Hepatic stellate cell (primary cell): ENCODE data around the gene THEM5.
"Not testable (repeated sequence)": the region's sequence is repeated elsewhere in the genome, so short reads cannot be mapped to it uniquely, and the experiment has no call there.

ENCODE experiments used
- DNase-seq: peaks from one replicate; pipeline ENCODE4 v3.0.0; 2011; ENCODE audit warnings: low spot score

Gene THEM5

DNA sequence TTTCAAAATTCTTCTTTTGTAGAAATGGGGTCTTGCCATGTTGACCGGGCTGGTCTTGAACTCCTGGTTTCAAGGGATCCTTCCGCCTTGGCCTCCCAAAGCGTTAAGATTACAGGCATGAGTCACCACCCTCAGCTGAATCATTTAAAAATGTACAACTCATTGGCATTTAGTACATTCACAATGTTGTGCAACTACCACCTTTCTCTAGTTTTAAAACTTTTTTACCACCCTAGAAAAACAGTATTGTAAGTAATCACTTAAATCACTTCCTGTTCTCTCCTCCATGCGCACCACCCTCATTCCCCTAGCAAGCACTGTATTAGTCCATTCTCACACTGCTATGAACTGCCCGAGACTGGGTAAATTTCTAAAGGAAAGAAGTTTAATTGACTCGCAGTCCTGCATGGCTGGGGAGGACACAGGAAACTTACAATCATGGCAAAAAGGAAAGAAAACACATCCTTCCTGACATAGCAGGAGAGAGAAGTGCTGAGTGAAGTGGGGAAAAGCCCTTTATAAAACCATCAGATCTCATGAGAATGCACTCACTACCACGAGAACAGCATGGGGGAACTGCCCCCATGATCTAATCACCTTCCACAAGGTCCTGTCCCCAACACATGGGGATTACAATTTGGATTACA is 14.4 kb upstream of the THEM5 start:
- DNase-seq: no peak

DNA sequence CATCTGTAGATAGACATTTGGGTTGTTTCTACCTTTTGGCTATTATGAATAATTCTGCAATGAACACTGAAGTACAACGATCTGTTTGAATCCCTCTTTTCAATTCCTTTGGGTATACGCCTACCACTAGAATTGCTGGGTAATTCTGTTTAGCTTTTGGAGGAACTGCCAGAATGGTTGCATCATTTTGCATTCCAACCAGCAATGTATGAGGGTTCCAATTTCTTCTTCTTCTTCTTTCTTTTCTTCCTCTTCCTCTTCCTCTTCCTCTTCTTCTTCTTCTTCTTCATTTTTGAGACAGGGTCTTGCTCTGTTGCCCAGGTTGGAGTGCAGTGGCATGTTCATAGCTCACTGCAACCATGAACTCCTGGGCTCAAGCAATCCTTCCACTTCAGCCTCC is 13.8 kb upstream of the THEM5 start:
- no peak for DNase-seq

DNA sequence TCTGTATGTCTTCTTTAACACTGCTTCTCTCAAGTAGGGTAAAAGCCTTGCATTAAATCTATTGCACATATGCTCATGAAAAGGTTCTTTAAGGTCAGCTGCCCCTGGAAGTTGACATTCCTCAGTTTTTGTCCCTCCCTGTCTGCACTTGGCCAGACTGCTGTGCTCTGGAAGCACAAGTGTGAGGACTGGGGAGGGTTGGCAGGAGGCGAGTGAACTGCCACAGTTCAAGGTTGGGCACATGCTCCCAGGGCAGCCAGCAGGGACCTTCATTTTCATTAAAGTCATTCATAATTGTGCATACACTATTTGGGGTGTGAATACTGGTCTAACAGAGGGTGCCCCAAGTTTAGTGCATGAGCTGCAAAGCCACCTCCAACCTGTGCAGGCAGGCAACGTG is 10.9 kb upstream of the THEM5 start:
- DNase-seq: no peak

DNA sequence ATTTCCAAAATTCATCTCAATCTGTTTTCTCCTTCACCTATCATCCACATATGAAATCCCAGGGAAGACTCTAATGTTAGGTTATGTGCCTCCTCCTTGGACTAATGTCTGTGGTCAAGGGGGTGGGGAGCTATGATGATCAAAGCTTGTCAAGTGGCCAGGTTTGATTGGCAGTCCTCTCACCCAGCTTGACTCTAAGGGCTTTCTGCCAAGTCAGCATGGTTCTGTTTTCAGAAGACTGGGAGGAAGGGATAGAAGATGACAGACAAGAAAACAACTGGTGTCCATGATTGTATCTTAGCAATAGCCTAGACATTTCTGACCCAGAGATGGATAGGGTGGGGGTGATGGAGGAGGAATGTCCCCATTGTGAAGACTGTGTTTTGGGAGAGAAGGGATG is 9.1 kb upstream of the THEM5 start:
- DNase-seq: no peak

DNA sequence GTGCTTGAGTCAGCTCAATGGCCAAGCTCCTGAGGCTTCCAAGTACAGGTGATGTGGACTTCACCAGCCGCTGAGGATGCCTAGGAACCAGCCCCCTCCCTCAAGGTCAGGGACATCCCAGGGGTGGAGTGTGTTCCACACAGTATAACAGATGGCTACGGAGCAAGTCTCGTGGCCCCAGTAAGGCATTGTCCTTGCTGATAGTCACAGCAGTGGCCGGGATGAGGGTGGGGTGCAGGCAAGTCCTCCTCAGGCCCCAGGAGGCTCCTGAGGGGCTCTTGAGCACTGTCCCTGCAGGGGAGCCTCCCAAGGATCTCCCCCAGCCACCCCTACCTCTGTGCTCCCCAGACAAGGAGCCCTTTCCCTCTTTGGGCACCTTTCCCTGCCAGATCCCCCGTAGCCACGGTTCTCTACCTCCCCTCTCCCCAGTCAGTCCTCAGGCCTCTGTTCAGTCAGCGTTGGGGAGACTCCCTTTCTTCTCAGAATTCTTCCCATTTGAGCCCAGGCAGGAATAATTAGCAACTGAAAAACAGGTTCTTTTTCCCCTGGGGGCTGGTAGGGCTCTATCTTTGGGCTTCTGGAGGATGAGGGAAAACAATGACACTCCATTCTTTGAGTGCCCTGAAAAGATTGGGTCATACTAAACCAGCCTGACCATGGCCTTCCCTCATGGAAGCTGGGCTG is 7.1 kb upstream of the THEM5 start:
- no peak for DNase-seq

DNA sequence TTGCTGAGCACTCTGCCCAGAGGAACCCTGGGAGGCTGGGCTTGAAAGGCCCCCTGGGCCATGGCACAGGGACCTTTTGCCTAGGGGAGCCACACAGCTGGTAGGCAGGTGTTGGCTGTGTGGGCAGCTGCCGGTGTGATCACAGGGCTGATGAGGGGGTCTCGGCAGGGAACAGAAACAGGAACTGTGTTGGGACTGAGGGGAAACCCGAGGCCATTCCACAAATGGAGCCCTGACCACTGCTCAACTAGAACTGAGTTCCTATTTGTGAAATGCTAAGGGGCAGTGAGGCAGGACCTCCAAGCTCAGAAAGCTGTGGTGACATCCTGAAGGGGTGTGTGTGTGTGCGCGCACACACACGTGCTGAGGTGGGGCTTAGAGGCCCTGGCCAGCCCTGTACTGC is 6.4 kb upstream of the THEM5 start:
- no peak for DNase-seq

DNA sequence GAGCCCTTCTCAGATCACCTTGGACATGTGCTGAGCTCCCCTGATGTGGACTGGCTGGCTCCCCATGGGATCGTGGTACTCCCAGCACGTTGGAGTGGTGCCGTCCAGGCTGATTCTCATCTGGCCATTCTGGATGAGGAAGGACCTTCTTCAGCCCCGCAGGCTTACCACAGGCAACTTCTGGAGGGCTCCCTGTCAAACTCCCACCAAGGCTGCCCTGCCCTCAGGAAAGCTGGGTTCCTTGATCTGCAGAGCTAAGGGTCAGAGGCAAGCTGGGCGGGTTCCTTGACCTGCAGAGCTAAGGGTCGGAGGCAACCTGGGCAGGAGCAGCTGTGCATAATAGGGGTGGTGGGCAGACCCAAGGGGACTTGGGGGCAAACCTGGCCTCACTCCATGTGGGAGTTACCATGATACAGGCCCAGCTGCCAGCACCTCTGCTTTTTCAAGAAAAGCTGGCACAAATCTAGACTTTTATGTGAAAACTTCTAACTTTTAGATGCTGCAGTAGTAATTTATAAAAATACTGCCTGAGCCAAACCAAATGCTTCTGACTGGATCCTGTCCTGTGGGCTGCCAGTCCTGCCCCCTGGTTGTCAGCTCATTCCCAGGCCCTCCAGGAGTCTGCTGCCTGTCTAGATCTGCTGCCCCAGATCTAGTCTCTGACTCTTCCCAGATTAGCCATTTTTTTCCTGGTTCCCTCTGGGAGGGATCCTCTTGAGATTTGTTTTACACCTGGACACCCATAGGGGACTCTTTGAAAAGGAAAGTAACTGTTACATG is 5.6 kb upstream of the THEM5 start:
- no peak for DNase-seq

DNA sequence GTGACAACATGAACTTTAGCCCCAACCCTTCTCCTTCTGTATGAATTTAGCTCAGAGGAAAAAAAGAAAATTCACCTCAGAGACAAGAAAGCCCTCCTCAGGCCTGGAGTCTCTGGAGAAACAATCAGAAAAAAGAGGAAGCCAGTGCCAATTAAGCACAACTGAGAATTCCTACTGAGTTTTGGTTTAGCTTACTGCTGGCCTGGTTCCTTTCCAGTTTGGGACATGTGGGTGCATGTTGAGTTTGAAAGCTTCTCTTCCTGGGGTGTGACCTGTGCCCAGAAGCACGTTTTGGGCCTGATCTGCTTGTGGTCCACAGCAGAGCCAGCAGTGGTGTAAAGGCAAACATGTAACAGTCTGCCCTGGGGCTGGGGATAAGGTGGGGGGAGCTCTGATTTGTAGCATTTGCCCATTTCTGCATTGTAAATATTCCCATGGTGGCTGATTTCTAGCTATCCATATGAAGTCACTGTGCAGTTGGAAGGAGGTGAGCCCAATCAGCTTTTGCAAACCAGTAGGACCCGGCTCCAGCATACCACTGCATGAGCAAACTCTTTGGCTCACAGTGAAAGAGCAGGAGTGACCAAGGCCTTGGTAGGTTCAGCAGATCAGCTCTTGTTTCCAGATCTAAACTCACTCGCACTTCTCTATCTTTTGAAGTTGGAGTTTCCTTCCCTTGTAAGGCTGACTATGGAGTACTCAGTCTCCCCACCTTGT is 4.7 kb upstream of the THEM5 start:
- DNase-seq: no peak

DNA sequence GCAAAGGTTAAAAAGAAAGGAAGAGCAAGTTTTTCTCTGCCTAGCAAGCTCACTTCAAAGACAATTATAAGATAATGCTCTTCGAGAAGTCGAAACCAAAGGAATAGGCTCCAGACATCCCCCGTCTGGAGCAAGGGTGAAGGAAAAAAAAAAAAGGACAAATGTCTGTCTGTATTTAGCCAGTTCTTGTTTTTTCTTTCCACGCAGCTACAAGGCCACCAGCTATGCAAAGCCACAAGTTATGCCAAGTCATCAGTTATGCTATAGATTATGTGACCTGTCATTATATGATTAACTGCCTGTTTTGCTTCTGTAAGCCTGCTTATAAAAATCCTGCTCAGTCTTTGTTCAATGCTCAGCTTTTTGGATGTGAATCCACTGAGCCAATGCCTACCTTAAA is 2.4 kb upstream of the THEM5 start:
- no peak for DNase-seq

DNA sequence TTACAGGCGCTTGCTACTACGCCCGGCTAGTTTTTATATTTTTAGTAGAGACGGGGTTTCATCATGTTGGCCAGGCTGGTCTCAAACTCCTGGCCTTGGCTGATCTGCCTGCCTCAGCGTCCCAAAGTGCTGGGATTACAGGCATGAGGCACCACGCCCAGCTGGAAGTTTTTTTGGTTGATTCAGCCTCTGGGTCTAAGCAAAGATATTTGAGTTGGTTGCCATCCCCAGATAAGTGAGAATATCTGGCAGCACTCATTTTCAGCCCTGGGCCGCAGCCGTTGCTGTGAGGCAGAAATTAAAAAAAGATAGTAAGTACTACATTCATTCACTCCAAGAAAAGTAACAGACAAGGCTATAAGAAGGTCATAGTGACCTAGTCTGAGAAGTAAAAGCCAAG is 2.0 kb upstream of the THEM5 start:
- not testable (repeated sequence) for DNase-seq

DNA sequence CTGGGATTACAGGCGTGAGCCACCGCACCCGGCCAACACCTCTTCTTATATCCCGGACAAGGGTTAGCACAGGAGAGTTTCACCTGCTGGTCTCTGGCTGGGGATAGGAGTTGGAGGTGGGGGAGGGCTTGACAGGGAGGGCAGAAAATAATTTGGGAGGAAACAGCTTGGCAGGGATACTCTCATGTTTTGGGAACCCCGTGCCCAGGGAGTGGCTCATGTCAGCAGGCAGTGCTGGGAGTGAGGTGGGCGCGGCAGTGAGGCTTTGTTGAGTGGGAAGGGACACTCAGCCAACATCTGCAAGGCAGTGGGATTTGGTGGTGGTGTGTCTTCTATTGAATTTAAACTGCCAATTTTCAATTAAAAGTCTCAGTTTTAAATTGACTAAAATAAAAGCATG is 1.1 kb upstream of the THEM5 start:
- no peak for DNase-seq

DNA sequence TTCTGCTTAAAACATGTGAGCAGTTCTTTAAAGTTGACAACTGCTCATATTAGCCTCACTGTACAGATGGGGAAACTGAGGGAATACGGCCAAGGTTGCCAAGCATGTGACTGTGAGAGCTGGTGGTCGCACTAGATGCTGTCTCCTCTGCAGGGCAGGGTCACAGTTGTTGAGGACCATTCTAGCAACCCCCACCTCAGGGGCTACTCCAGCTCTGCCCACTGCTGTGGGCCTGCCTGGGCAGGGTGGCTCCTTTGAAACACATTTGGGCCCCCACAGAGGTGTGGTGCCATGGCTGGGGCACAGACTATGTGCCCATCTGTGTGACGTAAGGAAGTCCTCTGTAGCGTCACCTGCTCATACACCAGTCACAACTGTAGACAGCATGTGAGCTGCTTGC is 779 bp downstream of the THEM5 start:
- no peak for DNase-seq

DNA sequence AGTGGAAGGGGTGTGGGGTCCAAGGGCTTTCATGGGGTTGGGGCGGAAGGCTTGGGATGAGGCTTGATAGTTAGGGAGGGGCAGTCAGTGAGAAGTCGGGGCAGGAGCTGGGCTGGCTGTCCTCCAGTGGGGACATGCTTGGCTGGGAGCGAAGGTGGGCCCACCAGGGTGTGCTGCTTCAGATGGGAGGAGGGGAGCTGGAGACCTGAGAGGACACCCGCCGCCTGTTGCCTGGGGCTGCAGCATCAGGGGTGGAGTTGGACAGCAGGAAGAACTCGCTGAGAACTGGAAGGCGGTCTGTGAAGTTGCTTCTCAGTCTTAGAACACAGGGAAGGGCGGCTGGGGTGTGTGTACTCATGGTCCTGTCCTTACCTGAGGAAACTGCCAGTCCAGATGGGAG is 1.6 kb downstream of the THEM5 start:
- no peak for DNase-seq

DNA sequence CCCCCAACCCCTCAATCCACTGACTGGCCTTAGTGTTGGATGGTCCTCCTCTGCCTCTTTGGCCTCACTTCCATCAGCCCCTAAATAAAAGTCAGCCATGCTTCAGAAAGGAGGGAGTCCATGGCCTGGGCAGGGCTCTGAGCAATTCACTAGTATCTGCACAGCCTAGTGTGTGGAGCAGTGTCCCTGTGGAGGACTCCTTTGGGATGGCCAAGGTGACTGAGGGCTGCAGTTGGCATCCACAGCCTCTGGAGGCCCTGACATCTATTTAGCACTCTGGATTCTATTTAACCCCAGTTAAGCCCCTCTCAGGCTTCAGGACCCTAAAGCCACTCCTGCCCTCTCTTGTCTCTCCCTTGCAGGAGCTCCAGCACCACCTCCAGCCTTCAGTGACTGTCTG is 3.6 kb downstream of the THEM5 start:
- DNase-seq: no peak

DNA sequence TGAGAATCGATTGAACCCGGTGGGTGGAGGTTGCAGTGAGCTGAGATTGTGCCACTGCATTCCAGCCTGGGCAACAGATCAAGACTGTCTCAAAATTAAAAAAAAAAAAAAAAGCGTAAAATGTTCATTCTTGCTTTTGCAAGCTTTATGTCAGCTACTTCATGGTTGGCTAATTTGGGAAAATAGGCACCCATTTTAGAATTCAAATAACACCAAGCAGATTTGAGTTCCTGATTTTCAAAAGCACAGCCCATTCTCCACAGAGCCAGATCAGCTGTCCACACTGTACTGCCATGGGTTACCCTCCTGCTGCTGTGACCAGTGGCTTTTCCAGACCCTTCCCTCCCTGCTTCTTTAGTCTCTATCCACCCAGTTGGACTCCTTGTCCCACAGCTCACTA is 4.4 kb downstream of the THEM5 start:
- no peak for DNase-seq

DNA sequence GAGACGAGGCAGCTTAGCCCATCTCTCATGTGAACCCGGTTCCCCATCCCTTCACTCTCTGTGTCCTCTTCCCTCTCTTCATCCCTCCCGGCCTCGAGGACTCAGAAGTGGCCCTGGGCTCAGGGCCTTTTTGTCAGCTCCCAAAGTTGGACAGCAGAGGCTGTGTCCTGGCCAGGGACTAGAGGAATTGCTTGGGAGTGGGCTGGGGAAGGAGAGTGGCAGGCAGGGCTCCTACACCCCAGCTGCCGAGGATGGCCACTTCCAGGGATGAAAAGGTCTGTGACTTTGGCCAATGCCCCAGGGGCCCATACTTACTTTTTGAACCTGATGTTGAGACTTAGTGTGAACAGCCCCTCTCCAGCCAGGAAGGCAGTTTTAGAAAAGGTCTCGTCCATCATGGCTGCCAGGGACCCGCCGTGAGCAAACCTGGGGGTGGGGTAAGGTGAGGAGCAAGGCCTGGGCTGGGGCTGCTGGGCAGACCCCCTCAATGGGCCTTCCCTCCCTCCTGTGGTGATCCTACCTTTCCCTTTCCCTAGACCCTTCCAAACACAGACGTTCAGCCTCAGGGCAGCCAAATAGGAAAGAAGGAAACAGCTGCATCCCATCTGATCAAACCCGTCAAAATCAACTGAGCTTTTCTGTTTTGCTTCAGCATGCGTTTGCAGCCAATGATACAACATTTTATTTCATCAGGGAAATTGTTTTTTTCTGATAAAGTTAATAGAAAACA is 5.5 kb downstream of the THEM5 start:
- no peak for DNase-seq

DNA sequence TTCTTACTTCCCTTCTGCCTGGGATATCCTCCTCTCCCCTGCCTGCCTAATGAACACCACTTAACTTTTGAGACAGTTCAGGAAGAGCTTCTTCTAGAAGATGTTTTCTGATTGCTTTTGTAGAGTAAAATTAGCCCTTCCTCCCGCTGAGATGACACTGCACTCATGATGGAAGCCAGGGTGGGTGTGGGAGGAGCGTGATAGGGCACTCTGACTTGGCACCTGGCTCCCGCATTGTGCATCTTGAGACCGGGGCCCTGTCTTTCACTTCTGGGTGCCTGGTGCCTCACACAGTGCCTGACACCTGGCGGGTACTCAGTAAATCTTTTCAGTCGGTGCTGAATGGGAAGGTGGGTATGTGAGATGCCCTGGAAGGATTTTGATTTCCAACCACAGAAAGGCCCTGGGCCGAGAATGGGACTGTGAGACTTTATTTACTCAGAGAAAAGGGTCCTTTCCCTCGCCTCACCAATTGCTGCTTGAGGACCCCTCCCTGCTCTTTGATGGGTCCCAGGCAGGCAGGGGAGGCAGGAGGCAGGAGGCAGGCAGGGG is 6.8 kb downstream of the THEM5 start:
- no peak for DNase-seq

DNA sequence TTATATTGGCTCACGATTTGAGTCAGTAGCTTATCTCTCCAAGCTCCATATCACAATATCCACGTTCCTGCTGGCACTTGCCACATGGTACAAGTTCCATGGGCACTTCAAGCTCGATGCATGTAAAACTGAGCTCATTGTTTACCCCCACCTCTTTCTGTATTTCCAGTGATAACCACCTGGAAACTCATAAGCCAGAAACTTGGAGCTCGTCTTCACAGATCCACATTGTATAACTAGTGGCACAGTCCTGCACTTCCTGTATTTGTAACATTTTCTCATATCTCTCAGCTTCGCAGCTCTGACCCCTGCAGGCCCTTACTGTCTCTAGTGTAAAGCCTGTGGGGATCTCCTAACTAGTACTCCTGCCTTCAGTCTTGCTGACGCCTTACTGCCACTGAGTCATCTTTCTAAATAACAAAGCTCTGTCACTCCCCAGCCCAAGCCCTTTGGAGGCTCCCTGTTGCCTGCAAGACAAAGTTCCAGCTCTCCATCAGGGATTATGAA is 7.4 kb downstream of the THEM5 start:
- peak; percentile 85 for DNase-seq

DNA sequence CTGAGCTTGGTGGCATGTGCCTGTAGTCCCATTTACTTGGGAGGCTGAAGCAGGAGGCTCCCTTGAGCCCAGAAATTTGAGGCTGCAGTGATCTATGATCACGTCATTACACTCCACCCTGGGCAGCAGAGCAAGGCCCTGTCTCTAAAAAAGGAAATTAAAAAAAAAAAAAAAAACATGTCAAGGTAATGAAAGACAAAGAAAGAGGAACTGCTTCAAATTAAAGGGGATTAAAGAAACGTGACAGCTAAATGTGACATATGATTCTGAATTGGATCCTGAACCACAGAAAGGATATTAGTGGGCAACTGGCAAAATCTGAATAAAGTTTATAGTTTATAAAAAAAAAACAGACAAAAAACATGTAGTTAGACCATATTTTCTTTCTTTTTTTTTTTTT is 10.1 kb downstream of the THEM5 start:
- no peak for DNase-seq

DNA sequence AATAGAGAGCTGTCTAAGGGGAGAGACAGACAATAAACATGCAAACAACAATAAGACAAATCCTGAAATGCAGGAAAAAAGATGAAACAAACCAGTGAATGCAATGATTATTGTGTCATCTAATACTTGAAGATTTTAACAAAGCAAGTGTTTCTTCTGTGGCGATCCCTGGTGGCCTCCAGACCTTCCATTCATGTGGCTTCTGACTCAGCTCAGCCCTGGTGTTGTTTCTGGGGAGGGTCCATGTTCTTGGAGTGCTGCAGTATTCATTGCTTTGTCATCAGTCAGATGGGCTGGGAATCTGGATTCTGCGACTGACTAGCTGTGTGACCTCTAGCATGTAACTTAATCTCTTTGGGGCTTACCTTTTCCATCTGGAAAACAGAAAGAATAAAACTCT is 12.4 kb downstream of the THEM5 start:
- no peak for DNase-seq

DNA sequence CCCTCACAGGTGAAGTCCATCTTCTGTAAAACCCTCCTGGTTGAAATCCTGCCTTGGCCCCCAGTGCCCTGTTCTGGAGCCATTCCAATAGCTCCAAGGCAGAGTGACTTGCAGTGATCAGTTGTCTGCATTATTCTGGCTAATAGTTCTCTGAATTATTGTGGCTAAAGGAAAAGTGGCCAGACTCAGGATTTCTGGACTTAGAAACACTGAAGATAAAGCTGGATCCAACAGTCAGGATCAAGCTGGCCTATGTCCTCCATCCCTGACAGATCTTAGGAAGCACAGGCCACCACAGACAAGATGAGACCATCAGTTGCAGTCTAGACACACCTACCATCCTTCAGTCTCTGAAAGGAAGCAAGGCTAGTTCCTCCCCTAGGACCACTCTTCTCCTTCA is 13.1 kb downstream of the THEM5 start:
- DNase-seq: no peak
